SH-SY5Y (cell line): ENCODE data around the gene HOXD13.

Experiments
- GATA2 ChIP-seq: IDR thresholded peaks from 2 replicates; pipeline ENCODE4 v1.6.1; 2011; ENCODE audit warnings: mild to moderate bottlenecking, low read depth, low read length
- GATA3 ChIP-seq: IDR thresholded peaks from 2 replicates; pipeline ENCODE4 v1.6.1; 2011; ENCODE audit warnings: low read depth, mild to moderate bottlenecking, low read length, moderate library complexity

GRCh38 chr2:176137906-176138305 lies 45.4 kb downstream of the HOXD13 start:
- TF ChIP-seq GATA2 (no peak), GATA3 (no peak)
